DND-41 (cell line): Measurements from ENCODE around the gene NR4A1.

Experiments used
- CTCF ChIP-seq: IDR thresholded peaks from 2 replicates; pipeline ENCODE4 v1.5.1; 2012; ENCODE audit warnings: borderline replicate concordance, low read length, moderate library complexity, mild to moderate bottlenecking; ENCODE audit not compliant: poor library complexity, severe bottlenecking; ENCODE audit errors: extremely low read depth
- EZH2 ChIP-seq: IDR thresholded peaks from 3 replicates; pipeline ENCODE4 v1.6.1; 2012; ENCODE audit warnings: borderline replicate concordance, low read depth, mild to moderate bottlenecking, moderate library complexity, low read length, inconsistent platforms; ENCODE audit not compliant: severe bottlenecking

- TF ChIP-seq CTCF, result no peak
- TF ChIP-seq EZH2, result no peak
These were observed 45.9 kb downstream of the NR4A1 start for GRCh38 chr12:52097045-52097666.
